MG63 (cell line): ENCODE measurements around the gene PDLIM7. TPM values are rescaled to one million over a fixed set of nuclear protein-coding genes. Genes with fewer than 3 reads are reported as not detected.

Experiments used
- DNase-seq: peaks from one replicate; pipeline ENCODE4 v3.0.0-alpha.2; 2020
- H3K27me3 ChIP-seq: fragments of 250-450 bp; sonication (Bioruptor Pico); 2 replicates; pipeline ENCODE4 v1.5.1; 2020; ENCODE audit warnings: mild to moderate bottlenecking, moderate library complexity
- H3K36me3 ChIP-seq: fragments of 250-450 bp; sonication (Bioruptor Pico); 2 replicates; pipeline ENCODE4 v1.5.1; 2020; ENCODE audit warnings: mild to moderate bottlenecking, moderate library complexity
- H3K4me3 ChIP-seq: fragments of 250-450 bp; sonication (Bioruptor Pico); 2 replicates; pipeline ENCODE4 v1.5.1; 2020; ENCODE audit warnings: mild to moderate bottlenecking, moderate library complexity
- H3K9me3 ChIP-seq: fragments of 250-450 bp; sonication (Bioruptor Pico); 2 replicates; pipeline ENCODE4 v1.5.1; 2020; ENCODE audit warnings: mild to moderate bottlenecking, moderate library complexity
- total RNA-seq: library from RNA; depleted of rRNA; stranded (reverse); fragments of >200 nt; shearing (Covaris generic); gene quantifications from 2 replicates; pipeline ENCODE4 v1.2.3, GENCODE V29; 2014; ENCODE audit warnings: low replicate concordance

The PDLIM7 gene
- total RNA-seq, 1 experiment from 2014 or later: 165 TPM

DNA sequence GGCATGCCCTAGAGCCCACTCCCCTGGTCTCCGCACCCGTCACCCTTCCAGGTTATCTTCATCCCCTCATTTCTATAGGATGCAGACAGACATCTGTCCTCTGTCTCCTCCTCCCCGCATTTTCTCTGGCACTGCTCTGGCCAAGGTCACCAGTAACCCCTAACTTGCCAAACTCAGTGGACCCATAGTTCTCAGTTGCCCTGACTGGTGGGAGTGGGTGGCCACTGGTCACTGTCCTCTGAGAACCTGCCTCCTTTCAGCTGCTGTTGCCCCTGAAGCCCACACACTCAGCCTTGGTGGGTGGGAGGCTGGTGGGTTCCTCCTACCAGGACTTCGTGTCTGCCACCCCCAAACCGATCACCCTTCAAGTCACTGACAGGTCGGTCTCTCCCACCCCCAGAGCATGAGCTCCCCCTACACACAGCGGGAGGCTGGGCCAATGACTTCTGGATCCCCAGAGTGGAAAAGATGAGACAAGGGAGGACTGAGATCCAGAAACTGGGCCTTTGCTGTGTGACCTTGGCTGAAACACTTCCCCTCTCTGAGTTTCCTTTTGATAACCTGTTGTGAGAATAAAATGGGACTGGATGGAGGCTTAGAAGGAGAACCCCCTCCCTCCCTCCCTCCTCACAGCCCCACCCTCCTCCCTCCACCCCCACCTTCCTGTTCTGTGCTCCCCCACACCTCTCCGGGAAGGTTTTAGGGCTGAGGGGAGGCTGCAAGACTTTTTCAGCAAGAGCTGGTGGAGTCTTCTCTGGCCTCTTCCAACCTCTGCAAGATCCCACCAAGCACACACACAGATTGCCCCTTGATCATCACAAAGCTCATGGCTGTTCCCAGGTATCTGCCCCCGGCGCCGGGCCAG, 21.6 kb downstream of the PDLIM7 start:
- no peak for DNase-seq
- Histone ChIP-seq H3K27me3 (no peaks in the 10 kb centered on the region), H3K36me3 (peaks cover 38% of the 10 kb centered on the region), H3K9me3 (no peaks in the 10 kb centered on the region), H3K4me3 (no peak overlapping the region)

GRCh38 chr5:177474846-177475562, 22.4 kb downstream of the PDLIM7 start:
- Histone ChIP-seq H3K36me3 (peaks cover 44% of the 10 kb centered on the region), H3K27me3 (no peaks in the 10 kb centered on the region), H3K4me3 (no peak overlapping the region), H3K9me3 (no peaks in the 10 kb centered on the region)
- no peak for DNase-seq

DNA sequence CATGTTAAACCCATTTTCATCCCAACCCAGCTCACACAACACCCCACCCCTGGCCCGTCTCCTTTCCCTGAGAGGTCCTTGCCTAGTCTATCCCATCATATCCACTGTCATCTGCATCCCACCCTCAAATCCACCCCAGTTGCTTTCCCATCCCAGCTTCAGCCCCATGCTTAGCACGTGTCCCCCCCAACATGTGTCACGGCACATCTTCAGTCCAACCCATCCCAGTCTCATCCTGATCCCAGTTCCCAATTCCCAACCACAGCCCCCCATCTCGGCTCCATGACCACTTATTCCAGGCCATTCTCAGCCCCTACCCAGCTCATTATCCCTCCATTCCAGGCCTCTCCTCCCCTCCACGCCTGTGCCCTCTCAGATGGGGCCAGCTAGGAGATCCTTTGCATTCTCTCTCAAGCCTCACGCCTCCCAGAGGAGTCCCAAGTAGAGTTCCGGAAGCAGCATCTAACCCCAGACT, 23.4 kb downstream of the PDLIM7 start:
- DNase-seq: no peak
- Histone ChIP-seq H3K36me3 (peaks cover 44% of the 10 kb centered on the region), H3K9me3 (no peaks in the 10 kb centered on the region), H3K27me3 (no peaks in the 10 kb centered on the region), H3K4me3 (no peak overlapping the region; the same call in 1 of the 2 replicates)

DNA sequence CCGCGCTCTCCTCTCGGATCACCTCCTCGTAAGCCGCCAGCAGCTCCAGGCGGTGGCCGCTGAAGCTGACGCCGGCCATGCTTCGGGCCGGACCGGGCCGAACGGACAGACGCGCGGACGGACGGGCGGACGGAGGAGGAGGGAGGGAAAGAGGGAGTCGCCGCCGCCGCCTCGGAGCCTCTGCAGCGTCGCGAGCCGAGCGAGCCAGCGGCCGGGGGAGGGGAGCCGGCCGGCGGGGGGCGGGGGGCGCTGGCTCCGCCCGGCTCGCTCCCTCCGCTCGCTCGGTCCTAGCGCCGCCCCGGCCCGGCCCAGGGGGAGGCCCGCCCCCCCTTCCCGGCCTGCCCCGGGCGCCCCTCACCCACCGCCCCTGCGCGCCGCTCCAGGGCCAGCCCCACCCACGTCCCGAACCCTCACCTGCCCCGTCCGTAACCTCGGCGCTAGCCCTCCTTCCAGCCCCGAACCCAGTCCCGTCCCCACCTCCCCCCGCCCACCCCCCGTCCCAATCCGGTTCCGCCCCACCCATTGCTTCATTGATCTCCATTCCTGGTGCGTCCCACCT, 23.9 kb downstream of the PDLIM7 start, which contains the start of gene DBN1:
Gene DBN1 (minus strand): TSS at position 192 of the 559 bp plus-strand sequence. CDS start 113 bp downstream, at position 79.
- H3K27me3 ChIP-seq: no peaks in the 10 kb centered on the region
- DNase-seq: peak; percentile 72
- peak within 1 kb of the TSS; percentile 81 for H3K4me3 ChIP-seq
- no peaks in the 10 kb centered on the region for H3K9me3 ChIP-seq
- H3K36me3 ChIP-seq: peaks cover 45% of the 10 kb centered on the region

GRCh38 chr5:177472460-177473442, 24.7 kb downstream of the PDLIM7 start:
- Histone ChIP-seq H3K36me3 (peaks cover 49% of the 10 kb centered on the region), H3K4me3 (peak overlapping the region; percentile 81), H3K27me3 (no peaks in the 10 kb centered on the region), H3K9me3 (no peaks in the 10 kb centered on the region)
- DNase-seq: peak; percentile 68

- Histone ChIP-seq H3K4me3 (peak overlapping the region; percentile 81), H3K27me3 (no peaks in the 10 kb centered on the region), H3K9me3 (no peaks in the 10 kb centered on the region), H3K36me3 (peaks cover 59% of the 10 kb centered on the region)
- DNase-seq: no peak
Measured at GRCh38 chr5:177471610-177472356, 25.6 kb downstream of the PDLIM7 start.

- Histone ChIP-seq H3K4me3 (peak overlapping the region; percentile 81), H3K36me3 (peaks cover 67% of the 10 kb centered on the region), H3K27me3 (no peaks in the 10 kb centered on the region), H3K9me3 (no peaks in the 10 kb centered on the region)
- no peak for DNase-seq
Measured at GRCh38 chr5:177470759-177471536, 26.5 kb downstream of the PDLIM7 start.

DNA sequence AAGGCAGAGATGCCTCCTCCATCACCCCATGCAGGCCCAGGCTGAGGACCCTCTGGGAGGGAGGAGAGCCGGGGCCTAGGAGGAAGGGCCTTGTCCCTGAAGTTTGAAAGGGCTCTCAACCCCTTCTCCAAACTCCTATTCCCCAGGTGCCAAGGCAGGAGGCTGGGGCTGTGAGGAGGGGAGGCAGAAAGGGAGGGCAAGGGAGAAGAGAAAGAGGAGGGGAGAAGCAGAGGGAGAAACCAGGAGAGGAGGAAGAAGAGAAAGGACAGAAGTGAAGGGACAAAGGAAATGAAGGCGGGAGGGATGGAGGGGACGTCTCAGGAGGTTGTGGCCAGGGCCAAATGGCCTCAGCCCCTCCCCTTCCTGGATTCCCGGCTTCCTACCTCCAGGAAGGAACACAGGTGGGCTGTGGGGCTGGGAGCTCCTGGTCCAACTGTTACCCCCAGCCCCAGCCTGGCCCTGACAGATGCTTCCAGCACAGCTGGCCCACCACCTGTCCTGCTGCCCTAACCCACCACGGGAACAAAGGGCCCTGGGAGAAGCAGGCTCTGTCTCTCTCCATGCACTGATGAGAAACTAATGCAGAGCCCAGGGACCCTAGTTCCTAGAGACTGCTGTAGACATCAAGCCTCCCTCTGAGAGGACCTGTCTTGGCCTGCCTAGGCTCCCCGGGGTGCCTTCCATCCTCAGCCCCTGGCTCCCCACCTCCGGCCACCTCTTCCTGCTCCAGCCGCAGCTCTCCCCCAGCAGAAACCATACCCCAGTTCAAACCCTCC, 27.5 kb downstream of the PDLIM7 start:
- Histone ChIP-seq H3K36me3 (peaks cover 77% of the 10 kb centered on the region), H3K4me3 (no peak overlapping the region), H3K9me3 (no peaks in the 10 kb centered on the region)

DNA sequence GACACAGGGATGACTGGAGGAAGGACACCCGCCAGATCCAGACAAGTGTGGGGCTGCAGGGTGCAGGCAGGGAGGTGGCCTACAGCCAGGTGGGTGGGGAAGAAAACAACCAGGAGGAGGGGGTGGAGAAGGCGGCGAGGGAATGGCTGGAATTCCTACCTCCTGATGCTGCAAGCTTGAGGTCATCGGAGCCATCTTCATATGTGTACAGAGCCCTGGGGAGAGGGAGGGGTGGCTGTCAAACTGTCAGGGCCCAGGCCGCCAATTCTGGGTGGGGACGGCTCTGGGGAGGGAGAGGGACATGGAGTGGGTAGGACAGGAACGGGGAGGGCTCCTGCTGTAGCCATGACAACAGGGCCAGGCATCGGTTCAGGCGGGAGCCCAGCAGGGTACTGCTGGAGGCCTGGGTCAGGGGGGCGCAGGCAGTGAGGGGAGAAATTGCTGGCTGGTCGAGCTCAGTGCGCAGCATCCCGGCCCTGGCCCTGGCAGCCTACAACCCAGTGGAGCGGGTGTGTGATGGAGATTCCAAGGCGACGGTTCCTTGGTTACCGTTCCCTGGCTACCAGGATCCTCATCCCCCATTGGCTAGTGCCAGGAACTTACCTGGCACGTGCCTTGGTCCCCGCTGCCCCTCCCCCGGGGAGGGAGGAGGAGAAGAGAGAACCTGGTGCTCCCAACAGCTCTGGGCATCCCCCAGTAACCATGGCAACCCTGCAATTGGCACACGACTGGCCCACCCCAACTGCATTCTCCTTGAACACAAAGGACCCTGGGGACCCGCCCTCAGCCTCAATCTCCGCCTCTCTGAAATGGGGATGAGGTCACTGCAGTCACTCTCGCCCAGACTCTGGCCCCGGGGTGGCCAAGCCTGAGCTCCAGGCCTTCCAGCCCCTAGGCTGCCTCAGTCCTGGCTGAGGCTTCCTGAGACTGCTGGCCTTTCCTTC, 28.4 kb downstream of the PDLIM7 start:
- Histone ChIP-seq H3K9me3 (no peaks in the 10 kb centered on the region), H3K4me3 (no peak overlapping the region), H3K36me3 (peaks cover 86% of the 10 kb centered on the region), H3K27me3 (no peaks in the 10 kb centered on the region)
- DNase-seq: no peak

More for the DNA sequence above, 27.5 kb downstream of the PDLIM7 start:
- H3K27me3 ChIP-seq: no peaks in the 10 kb centered on the region
- no peak for DNase-seq

DNA sequence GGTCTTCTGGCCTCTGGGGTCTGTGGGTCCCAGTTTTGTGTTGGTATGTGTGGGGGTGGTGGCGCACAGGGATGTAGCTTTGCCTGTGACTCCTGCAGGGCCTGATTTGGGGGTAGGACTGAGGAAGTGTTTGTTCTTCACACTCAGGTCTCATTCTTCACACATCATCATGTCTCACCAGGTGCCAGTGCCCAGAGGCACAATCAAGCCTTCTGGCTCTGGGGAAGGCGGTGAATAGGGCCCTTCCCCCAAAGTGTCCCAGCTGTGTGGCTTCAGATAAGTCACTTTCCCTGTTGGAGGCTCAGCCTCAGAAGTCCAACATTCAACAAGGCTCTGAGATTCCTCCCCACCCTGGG, 29.1 kb downstream of the PDLIM7 start:
- Histone ChIP-seq H3K9me3 (no peaks in the 10 kb centered on the region), H3K27me3 (no peaks in the 10 kb centered on the region), H3K36me3 (peaks cover 92% of the 10 kb centered on the region), H3K4me3 (no peak overlapping the region)
- no peak for DNase-seq

DNA sequence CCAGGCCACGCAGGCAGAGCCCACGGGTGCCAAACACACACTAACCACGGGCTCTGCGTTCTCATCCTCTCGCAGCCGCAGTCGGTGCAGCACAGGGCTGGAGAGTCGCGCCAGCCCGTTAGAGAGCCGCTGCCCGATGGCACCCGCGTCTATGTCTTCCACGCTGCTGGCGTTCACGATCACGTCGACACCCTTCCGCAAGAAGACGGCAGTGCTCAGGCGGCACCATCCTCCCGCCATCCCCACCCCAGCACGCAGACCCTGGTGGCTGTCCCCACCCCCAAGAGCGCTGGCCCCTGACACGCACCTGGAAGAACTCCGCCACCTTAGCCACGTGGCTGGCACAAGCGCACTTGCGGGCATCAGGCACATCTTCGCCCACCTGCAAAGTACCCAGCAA, 30.0 kb downstream of the PDLIM7 start:
- Histone ChIP-seq H3K27me3 (no peaks in the 10 kb centered on the region), H3K9me3 (no peaks in the 10 kb centered on the region), H3K36me3 (peaks cover 99% of the 10 kb centered on the region), H3K4me3 (no peak overlapping the region)
- DNase-seq: no peak

DNA sequence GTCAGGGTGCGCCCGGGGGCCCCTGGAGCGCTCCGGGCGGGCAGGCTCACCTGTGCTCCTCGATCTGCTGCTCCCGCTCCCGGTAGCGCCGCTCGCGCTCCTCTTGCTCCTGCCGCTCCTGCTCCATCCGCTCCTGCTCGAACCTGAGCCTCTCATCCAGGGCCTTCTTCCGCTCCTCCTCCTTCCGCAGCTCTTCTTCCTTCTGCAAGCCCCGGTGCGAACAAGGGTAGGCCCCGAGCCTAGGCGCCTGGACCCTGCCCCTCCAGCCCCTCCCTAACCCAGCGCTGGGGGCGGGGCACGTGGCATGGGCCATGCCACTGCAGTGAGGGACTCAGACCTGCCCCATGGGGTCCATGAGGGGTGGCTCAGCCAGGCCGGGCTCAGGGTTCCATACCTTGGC, 30.5 kb downstream of the PDLIM7 start:
- no peaks in the 10 kb centered on the region for H3K9me3 ChIP-seq
- H3K4me3 ChIP-seq: no peak overlapping the region
- no peaks in the 10 kb centered on the region for H3K27me3 ChIP-seq
- DNase-seq: no peak
- H3K36me3 ChIP-seq: peaks cover 98% of the 10 kb centered on the region

- Histone ChIP-seq H3K36me3 (peaks cover 94% of the 10 kb centered on the region), H3K9me3 (no peaks in the 10 kb centered on the region), H3K4me3 (no peak overlapping the region), H3K27me3 (no peaks in the 10 kb centered on the region)
- DNase-seq: no peak
Measured at GRCh38 chr5:177465044-177465443, 32.4 kb downstream of the PDLIM7 start.
